ENCODE data around the gene COMMD8. TPM values are rescaled to one million over a fixed set of nuclear protein-coding genes. Genes with fewer than 3 reads are reported as not detected.

COMMD8 gene
- total RNA-seq = 19.8 and 20.8 TPM in 2 replicates
- long read RNA-seq, transcript COMMD8-201 (5 exons, 1,469 nt) = major isoform, 114 of 122 reads
- long read RNA-seq, partial matches to known transcripts = 1 of 122 reads
- long read RNA-seq, other reads (novel, unspliced or antisense) = 7 of 122 reads

DNA sequence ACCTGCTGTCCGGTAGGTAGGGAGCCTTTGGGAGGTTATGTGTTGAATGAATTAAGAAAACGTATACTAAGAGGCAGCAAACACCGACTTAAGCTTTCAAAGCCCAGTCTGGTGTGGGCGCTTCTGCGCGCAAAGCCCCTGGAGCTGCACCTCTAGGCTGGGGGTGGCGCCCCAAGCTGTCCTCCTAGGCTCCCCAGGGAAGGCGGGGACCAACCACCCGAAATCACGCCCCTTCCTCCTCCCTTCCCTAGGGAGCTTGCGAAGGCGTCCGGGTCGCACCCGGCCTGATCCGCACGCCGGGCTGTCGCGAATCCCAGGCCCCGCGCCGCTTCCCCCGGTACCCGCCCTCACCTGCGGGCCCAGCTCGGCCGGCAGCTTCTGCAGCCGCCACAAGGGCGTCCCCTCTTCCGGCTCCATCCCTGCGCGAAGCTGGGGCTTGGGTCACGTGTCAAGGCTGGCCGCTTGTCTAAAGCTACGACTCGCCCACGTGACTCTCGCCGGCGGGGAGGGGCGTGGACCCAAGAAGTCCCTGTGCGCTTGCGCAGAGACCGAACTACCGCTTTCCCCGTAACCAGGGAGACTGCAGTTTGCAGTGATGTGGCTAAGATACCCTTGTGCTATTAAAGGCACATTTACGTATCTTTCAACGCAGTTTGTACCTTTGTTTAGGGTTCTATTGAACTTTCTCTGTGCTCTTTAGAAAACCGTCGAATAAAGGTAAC is at the start of gene COMMD8:
COMMD8 (minus strand) TSS at position 468 of the 722 bp plus-strand sequence; CDS start at position 417, 51 bp downstream.
- Mint-ChIP-seq H3K9me3 (ENCODE audit: low read depth) (no peaks in the 10 kb centered on the region), H3K27ac (peak within 1 kb of the TSS; percentile 90), H3K4me1 (ENCODE audit: low read depth) (peaks cover 39% of the 10 kb centered on the region), H3K4me3 (ENCODE audit: low read depth) (peak within 1 kb of the TSS; percentile 88), H3K27me3 (no peaks in the 10 kb centered on the region), H3K36me3 (ENCODE audit: insufficient read depth) (peaks cover 12% of the 10 kb centered on the region)
- TF ChIP-seq, protein P1, sequence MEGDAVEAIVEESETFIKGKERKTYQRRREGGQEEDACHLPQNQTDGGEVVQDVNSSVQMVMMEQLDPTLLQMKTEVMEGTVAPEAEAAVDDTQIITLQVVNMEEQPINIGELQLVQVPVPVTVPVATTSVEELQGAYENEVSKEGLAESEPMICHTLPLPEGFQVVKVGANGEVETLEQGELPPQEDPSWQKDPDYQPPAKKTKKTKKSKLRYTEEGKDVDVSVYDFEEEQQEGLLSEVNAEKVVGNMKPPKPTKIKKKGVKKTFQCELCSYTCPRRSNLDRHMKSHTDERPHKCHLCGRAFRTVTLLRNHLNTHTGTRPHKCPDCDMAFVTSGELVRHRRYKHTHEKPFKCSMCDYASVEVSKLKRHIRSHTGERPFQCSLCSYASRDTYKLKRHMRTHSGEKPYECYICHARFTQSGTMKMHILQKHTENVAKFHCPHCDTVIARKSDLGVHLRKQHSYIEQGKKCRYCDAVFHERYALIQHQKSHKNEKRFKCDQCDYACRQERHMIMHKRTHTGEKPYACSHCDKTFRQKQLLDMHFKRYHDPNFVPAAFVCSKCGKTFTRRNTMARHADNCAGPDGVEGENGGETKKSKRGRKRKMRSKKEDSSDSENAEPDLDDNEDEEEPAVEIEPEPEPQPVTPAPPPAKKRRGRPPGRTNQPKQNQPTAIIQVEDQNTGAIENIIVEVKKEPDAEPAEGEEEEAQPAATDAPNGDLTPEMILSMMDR (IDR thresholded peaks at IDR 0.05; ENCODE audit: unreplicated experiment) = peak; percentile 59
- peak; percentile 95 for DNase-seq (ENCODE audit: low spot score, unreplicated experiment)

DNA sequence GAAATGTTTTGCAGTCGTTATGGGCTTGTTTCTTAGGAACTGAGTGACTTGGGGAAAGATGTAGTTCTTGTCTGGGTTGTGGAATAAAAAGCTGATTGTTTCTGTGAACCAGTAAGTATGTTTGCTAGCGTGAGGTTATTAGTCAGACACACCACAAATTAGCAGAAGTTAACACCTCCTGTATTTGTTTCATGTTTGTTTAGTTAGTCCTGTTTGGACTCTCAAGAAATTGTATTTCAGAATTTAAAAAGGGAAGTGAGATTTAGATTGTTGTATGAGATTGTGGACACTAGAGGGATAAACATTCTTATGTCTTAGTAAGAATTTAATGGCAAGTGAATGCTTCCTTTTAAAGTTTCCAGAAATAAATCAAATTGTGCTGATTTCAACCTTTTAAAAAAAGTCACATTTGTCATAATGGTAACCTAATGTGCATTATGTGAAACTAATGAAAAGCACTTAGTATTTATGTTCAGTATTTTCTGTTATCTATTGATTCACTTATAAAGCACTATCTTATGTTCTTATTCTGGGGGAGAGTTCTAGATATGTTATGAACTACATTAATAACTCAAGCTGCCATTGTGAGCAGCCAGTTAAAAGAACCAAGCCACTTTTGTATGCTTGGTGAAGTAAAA is 47.1 kb upstream of the COMMD8 start:
- Mint-ChIP-seq H3K27ac (no peak overlapping the region), H3K4me3 (ENCODE audit: low read depth) (no peak overlapping the region), H3K36me3 (ENCODE audit: insufficient read depth) (peaks cover 7% of the 10 kb centered on the region), H3K27me3 (no peaks in the 10 kb centered on the region), H3K9me3 (ENCODE audit: low read depth) (no peaks in the 10 kb centered on the region), H3K4me1 (ENCODE audit: low read depth) (peaks cover 12% of the 10 kb centered on the region)
- TF ChIP-seq, protein P1 (IDR thresholded peaks at IDR 0.05; ENCODE audit: unreplicated experiment) = no peak
- DNase-seq (ENCODE audit: low spot score, unreplicated experiment) = no peak

DNA sequence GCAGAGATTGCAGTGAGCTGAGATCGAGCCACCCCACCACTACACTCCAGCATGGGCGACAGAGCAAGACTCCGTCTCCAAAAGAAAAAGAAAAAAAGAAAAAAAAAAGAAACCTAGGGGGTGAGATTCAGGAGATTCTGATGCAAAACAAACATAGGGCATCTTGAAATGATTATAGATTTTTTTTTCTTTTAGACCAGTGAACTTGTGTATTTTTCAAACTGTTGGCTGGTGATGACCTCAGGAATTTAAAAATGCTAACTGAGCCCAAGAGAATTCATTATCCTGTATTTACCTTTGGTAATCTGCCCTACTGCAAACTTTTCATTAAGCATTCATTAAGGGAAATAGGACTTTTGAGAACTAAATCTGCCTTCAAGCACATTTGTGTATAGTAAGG is 42.2 kb upstream of the COMMD8 start:
- TF ChIP-seq, protein P1 (IDR thresholded peaks at IDR 0.05; ENCODE audit: unreplicated experiment) = no peak
- no peak for DNase-seq (ENCODE audit: low spot score, unreplicated experiment)
- peaks cover 9% of the 10 kb centered on the region for H3K4me1 Mint-ChIP-seq (ENCODE audit: low read depth)
- H3K27ac Mint-ChIP-seq = no peak overlapping the region
- H3K27me3 Mint-ChIP-seq = no peaks in the 10 kb centered on the region
- no peaks in the 10 kb centered on the region for H3K9me3 Mint-ChIP-seq (ENCODE audit: low read depth)
- no peak overlapping the region for H3K4me3 Mint-ChIP-seq (ENCODE audit: low read depth)
- H3K36me3 Mint-ChIP-seq (ENCODE audit: insufficient read depth) = no peaks in the 10 kb centered on the region

DNA sequence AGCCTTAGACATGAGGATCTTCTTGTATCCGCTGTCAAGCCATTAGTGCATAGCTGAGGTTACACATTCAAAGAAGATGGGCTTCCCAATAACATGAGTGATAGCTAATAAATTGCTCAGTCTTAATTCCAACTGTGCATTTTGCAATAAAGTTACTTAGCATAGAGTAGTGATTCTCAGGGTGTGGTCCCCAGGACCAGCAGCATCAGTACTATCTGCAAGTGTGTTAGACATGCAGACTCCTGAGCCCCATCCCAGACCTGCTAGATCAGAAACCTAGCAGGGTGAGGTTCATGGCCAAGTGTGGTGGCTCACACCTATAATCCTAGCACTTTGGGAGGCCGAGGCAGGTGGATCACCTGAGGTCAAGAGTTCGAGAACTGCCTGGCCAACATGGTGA is 41.6 kb upstream of the COMMD8 start:
- no peak for DNase-seq (ENCODE audit: low spot score, unreplicated experiment)
- H3K4me3 Mint-ChIP-seq (ENCODE audit: low read depth) = no peak overlapping the region
- H3K27ac Mint-ChIP-seq = no peak overlapping the region
- no peaks in the 10 kb centered on the region for H3K36me3 Mint-ChIP-seq (ENCODE audit: insufficient read depth)
- no peaks in the 10 kb centered on the region for H3K9me3 Mint-ChIP-seq (ENCODE audit: low read depth)
- TF ChIP-seq, protein P1 (IDR thresholded peaks at IDR 0.05; ENCODE audit: unreplicated experiment) = no peak
- H3K4me1 Mint-ChIP-seq (ENCODE audit: low read depth) = peaks cover 3% of the 10 kb centered on the region
- H3K27me3 Mint-ChIP-seq = no peaks in the 10 kb centered on the region

DNA sequence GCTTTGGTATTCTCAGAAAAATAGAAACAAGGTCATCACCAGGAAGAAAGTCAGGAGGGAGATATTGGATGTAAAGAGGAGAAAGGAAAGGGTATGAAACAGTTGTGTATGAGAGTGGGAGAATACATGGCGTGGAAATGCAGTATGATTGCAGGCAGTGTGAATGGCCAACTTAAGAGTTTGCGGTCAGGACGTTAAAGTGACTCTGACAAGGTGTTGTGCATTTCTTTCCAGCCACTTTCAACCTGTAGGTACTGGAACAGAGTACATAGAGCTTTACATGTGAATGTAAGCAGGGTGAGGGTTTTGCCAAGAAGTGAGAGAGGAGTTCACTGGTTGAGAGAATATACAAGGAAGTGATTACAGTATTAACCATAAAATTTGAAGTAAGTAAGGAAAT is 37.3 kb upstream of the COMMD8 start:
- Mint-ChIP-seq H3K4me1 (ENCODE audit: low read depth) (no peaks in the 10 kb centered on the region), H3K27ac (no peak overlapping the region), H3K4me3 (ENCODE audit: low read depth) (no peak overlapping the region), H3K36me3 (ENCODE audit: insufficient read depth) (no peaks in the 10 kb centered on the region), H3K9me3 (ENCODE audit: low read depth) (no peaks in the 10 kb centered on the region), H3K27me3 (no peaks in the 10 kb centered on the region)
- TF ChIP-seq, protein P1 (IDR thresholded peaks at IDR 0.05; ENCODE audit: unreplicated experiment) = no peak
- DNase-seq (ENCODE audit: low spot score, unreplicated experiment) = no peak
